ENCODE data around the gene SYS1. TPM values are rescaled to one million over a fixed set of nuclear protein-coding genes. Genes with fewer than 3 reads are reported as not detected.

The SYS1 gene
- total and polyA plus RNA-seq, 2 donors (not counting 1 experiment from before 2014, with no cell fraction given), result 25.3 to 57.7 TPM

GRCh38 chr20:45338121-45339030 is 24.6 kb upstream of the SYS1 start:
- Mint-ChIP-seq H3K27me3 (peaks cover 7% of the 10 kb centered on the region), H3K9me3 (ENCODE audit: insufficient read depth) (no peaks in the 10 kb centered on the region), H3K4me1 (no peaks in the 10 kb centered on the region), H3K4me3 (no peak overlapping the region), H3K27ac (no peak overlapping the region)
- Histone ChIP-seq H3K9me3 (ENCODE audit: control extremely low read depth in 1 of 3, control insufficient read depth in 2 of 3, insufficient read depth in 1 of 3, low read length in 2 of 3) (no peaks in the 10 kb centered on the region), H4K20me1 (ENCODE audit: control insufficient read depth, insufficient read depth, low read length, poor library complexity, severe bottlenecking) (no peaks in the 10 kb centered on the region), H3K27ac (ENCODE audit: low read length in 2 of 2) (no peak overlapping the region), H3K36me3 (replicated peaks in 1 of 2; ENCODE audit: control extremely low read depth in 1 of 2, control insufficient read depth in 1 of 2, extremely low read depth in 1 of 2, insufficient read depth in 2 of 2, low read length in 1 of 2) (no peaks in the 10 kb centered on the region), H3K4me2 (replicated peaks; ENCODE audit: low read depth, low read length, poor library complexity, severe bottlenecking) (no peak overlapping the region), H3K9ac (ENCODE audit: low read length) (no peak overlapping the region), H3K79me2 (ENCODE audit: control insufficient read depth, insufficient read depth, low read length) (no peaks in the 10 kb centered on the region), H2AFZ (ENCODE audit: insufficient read depth, low read depth, low read length, poor library complexity, severe bottlenecking) (no peak overlapping the region), H3K27me3 (replicated peaks in 1 of 4; ENCODE audit: control extremely low read depth in 1 of 4, control insufficient read depth in 3 of 4, insufficient read depth in 4 of 4, low read length in 3 of 4) (peaks cover 0 to 11% (median 0%) of the 10 kb centered on the region in 4 experiments), H3K4me3 (ENCODE audit: control extremely low read depth in 1 of 5, extremely low read depth in 1 of 5, insufficient read depth in 1 of 5, low read depth in 2 of 5, low read length in 4 of 5) (no peak overlapping the region), H3K4me1 (ENCODE audit: control insufficient read depth in 2 of 2, insufficient read depth in 2 of 2, low read length in 2 of 2) (no peaks in the 10 kb centered on the region)
- ChIA-PET CTCF (no interaction called here), POLR2A (no interaction called here)
- ATAC-seq (ENCODE audit: low read depth) (no peak), DNase-seq (no peak)
- 91% methylated on average over 9 of the region's 11 CpGs for WGBS (ENCODE audit: insufficient coverage)
- TF ChIP-seq, protein P1, sequence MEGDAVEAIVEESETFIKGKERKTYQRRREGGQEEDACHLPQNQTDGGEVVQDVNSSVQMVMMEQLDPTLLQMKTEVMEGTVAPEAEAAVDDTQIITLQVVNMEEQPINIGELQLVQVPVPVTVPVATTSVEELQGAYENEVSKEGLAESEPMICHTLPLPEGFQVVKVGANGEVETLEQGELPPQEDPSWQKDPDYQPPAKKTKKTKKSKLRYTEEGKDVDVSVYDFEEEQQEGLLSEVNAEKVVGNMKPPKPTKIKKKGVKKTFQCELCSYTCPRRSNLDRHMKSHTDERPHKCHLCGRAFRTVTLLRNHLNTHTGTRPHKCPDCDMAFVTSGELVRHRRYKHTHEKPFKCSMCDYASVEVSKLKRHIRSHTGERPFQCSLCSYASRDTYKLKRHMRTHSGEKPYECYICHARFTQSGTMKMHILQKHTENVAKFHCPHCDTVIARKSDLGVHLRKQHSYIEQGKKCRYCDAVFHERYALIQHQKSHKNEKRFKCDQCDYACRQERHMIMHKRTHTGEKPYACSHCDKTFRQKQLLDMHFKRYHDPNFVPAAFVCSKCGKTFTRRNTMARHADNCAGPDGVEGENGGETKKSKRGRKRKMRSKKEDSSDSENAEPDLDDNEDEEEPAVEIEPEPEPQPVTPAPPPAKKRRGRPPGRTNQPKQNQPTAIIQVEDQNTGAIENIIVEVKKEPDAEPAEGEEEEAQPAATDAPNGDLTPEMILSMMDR (IDR thresholded peaks at IDR 0.05), result no peak
- TF ChIP-seq EZH2 (IDR thresholded peaks at IDR 0.05; ENCODE audit: borderline replicate concordance, insufficient read depth, low read depth, low read length, poor library complexity, severe bottlenecking), result no peak
- intact Hi-C loops (cut with micrococcal nuclease), result no loop called here

GRCh38 chr20:45339084-45339483 is 23.9 kb upstream of the SYS1 start:
- intact Hi-C loops (cut with micrococcal nuclease), result no loop called here
- no peaks in the 10 kb centered on the region for H3K4me1 ChIP-seq (ENCODE audit: control insufficient read depth in 2 of 2, insufficient read depth in 2 of 2, low read length in 2 of 2)
- peaks cover 0 to 16% (median 0%) of the 10 kb centered on the region in 4 experiments for H3K27me3 ChIP-seq (replicated peaks in 1 of 4; ENCODE audit: control extremely low read depth in 1 of 4, control insufficient read depth in 3 of 4, insufficient read depth in 4 of 4, low read length in 3 of 4)
- no peak overlapping the region for H3K9ac ChIP-seq (ENCODE audit: low read length)
- no peak for DNase-seq
- no peaks in the 10 kb centered on the region for H3K4me1 Mint-ChIP-seq
- H3K27ac Mint-ChIP-seq, result no peak overlapping the region
- no peak overlapping the region for H2AFZ ChIP-seq (ENCODE audit: insufficient read depth, low read depth, low read length, poor library complexity, severe bottlenecking)
- POLR2A ChIA-PET, result no interaction called here
- no peak overlapping the region for H3K4me2 ChIP-seq (replicated peaks; ENCODE audit: low read depth, low read length, poor library complexity, severe bottlenecking)
- no peak for ATAC-seq (ENCODE audit: low read depth)
- H3K9me3 ChIP-seq (ENCODE audit: control extremely low read depth in 1 of 3, control insufficient read depth in 2 of 3, insufficient read depth in 1 of 3, low read length in 2 of 3), result no peaks in the 10 kb centered on the region
- CTCF ChIA-PET, result no interaction called here
- H3K4me3 Mint-ChIP-seq, result no peak overlapping the region
- H3K79me2 ChIP-seq (ENCODE audit: control insufficient read depth, insufficient read depth, low read length), result no peaks in the 10 kb centered on the region
- no peaks in the 10 kb centered on the region for H4K20me1 ChIP-seq (ENCODE audit: control insufficient read depth, insufficient read depth, low read length, poor library complexity, severe bottlenecking)
- H3K4me3 ChIP-seq (ENCODE audit: control extremely low read depth in 1 of 5, extremely low read depth in 1 of 5, insufficient read depth in 1 of 5, low read depth in 2 of 5, low read length in 4 of 5), result no peak overlapping the region
- peaks cover 7% of the 10 kb centered on the region for H3K27me3 Mint-ChIP-seq
- H3K36me3 ChIP-seq (replicated peaks in 1 of 2; ENCODE audit: control extremely low read depth in 1 of 2, control insufficient read depth in 1 of 2, extremely low read depth in 1 of 2, insufficient read depth in 2 of 2, low read length in 1 of 2), result no peaks in the 10 kb centered on the region
- TF ChIP-seq, protein P1 (IDR thresholded peaks at IDR 0.05), result no peak
- TF ChIP-seq EZH2 (IDR thresholded peaks at IDR 0.05; ENCODE audit: borderline replicate concordance, insufficient read depth, low read depth, low read length, poor library complexity, severe bottlenecking), result no peak
- H3K9me3 Mint-ChIP-seq (ENCODE audit: insufficient read depth), result no peaks in the 10 kb centered on the region
- 94% methylated on average over 5 of the region's 6 CpGs for WGBS (ENCODE audit: insufficient coverage)
- H3K27ac ChIP-seq (ENCODE audit: low read length in 2 of 2), result no peak overlapping the region

Measured in B cell (primary cell).